Gastroesophageal sphincter (tissue), 4 donors: ENCODE measurements around the gene PLIN1. TPM values are rescaled to one million over a fixed set of nuclear protein-coding genes. Genes with fewer than 3 reads are reported as not detected.

Experiments
- ATAC-seq: fragments of 150-250 bp; one replicate; pipeline ENCODE4 v1.9.1; 2016; ENCODE audit warnings: mild to moderate bottlenecking, moderate library complexity
- H3K27ac ChIP-seq, 4 donors: fragments of 200-600 bp; sonication (generic) in 3 of 4; 1 replicate in 3 of 4; 2 replicates in 1 of 4; pipeline ENCODE4 v1.5.1; 2016 to 2019
- H3K27me3 ChIP-seq: fragments of 200-600 bp; sonication (generic); one replicate; pipeline ENCODE4 v1.5.1; 2019
- H3K36me3 ChIP-seq, 2 donors: fragments of 200-600 bp; sonication (generic); one replicate each; pipeline ENCODE4 v1.5.1; 2019; ENCODE audit warnings: control low read depth in 1 of 2
- H3K4me1 ChIP-seq, 3 donors: fragments of 200-600 bp; sonication (generic); 1 replicate in 2 of 3; 2 replicates in 1 of 3; pipeline ENCODE4 v1.5.1; 2016 to 2019; ENCODE audit warnings: control low read depth in 2 of 3
- H3K4me3 ChIP-seq, 2 donors: fragments of 200-600 bp; sonication (generic); one replicate each; pipeline ENCODE4 v1.5.1; 2019; ENCODE audit warnings: mild to moderate bottlenecking in 1 of 2, moderate library complexity in 1 of 2
- H3K9me3 ChIP-seq, 3 donors: fragments of 200-600 bp; sonication (generic); one replicate each; pipeline ENCODE4 v1.5.1; 2017 to 2019; ENCODE audit warnings: control low read depth in 2 of 3
- EP300 ChIP-seq: sonication (generic); formaldehyde crosslinking; IDR thresholded peaks from one replicate; pipeline ENCODE4 v1.6.1; 2017; ENCODE audit warnings: antibody characterized with exemption, mild to moderate bottlenecking
- POLR2A ChIP-seq, 2 donors: fragments of 450-650 bp; IDR thresholded peaks; one replicate each; pipeline ENCODE4 v1.6.1; 2017; ENCODE audit warnings: antibody characterized with exemption in 2 of 2, mild to moderate bottlenecking in 2 of 2, moderate library complexity in 1 of 2
- POLR2AphosphoS5 ChIP-seq: sonication (generic); formaldehyde crosslinking; IDR thresholded peaks from one replicate; pipeline ENCODE4 v1.6.1; 2017; ENCODE audit warnings: antibody characterized with exemption
- WGBS, 2 donors: methylation state at CpG; one replicate each; pipeline ENCODE4 v1.1.5; 2018; ENCODE audit warnings: low coverage in 1 of 2; 5-methylcytosine and 5-hydroxymethylcytosine counted together
- total RNA-seq, 4 donors: library from RNA; depleted of rRNA; stranded (reverse); fragments of >200 nt; gene quantifications; one replicate each; pipeline ENCODE4 v1.1.0, GENCODE V29; 2016
- TF ChIP-seq, protein P1 (sequence below), 4 experiments: fragments of 200-600 bp in 2 of 4; fragments of 450-650 bp in 2 of 4; sonication (generic) in 1 of 4; IDR thresholded peaks; one replicate each; pipeline ENCODE4 v1.5.1; 2017 to 2019; ENCODE audit warnings: antibody characterized with exemption in 4 of 4, mild to moderate bottlenecking in 2 of 4, moderate library complexity in 2 of 4

PLIN1 gene
- total RNA-seq, 4 donors from 2014 or later, result 1.2 to 22.2 (median 2.5) TPM

DNA sequence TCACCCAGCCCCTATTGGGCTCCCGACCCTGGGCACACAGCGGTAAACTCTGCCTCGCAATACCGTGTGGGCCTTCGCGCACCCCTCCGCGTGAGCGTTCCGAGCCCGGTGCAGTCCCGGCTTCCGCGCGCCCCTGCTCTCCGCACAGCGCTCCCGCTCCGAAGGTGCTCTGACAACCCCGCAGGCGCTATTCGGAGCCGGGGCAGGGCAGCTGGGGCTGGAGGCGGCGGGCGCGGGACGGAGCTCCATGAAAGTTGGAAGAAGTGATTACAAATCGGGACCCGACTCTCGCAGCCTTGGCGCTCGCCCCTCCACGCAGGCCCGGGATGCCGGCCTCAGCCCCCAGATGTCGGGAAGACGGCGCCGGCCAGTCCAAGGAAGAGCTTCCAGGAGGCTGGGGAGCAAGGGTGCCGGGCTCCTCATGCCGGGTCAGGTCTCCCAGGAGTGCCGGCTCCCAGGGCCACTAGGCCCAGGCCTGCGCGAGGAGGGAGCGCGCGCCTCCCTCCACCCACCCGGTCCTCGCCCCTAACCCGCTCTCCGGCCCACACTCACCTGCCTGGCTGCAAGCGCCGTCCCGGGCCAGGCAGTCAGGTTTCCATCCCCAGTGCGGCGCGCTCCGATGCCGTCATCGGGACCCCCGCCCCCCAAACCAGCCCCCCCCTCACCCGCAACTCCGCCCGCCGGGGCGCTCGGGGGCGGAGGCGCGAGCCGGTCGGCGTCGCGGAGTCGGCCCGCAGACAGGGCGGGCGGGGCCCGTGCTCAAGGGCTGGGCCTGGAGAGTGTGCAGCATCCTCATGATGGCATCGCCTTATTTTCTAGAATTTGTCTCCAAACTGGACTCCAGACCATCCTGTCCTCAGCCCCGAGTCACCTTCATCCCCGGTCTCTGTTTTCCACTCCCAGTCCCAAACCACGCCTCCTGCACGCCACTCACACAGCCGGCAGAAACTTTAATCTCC lies 24.0 kb downstream of the PLIN1 start, which contains the start of gene KIF7:
Gene KIF7, minus strand, starts transcription at position 621 of the 959 bp plus-strand sequence. CDS start 2,537 bp downstream, outside the sequence.
- no peaks in the 10 kb centered on the region for H3K27me3 ChIP-seq
- TF ChIP-seq POLR2AphosphoS5 (peak; percentile 33), EP300 (no peak), POLR2A (IDR thresholded peaks at IDR 0.05) (no peak)
- H3K36me3 ChIP-seq, result peaks cover 0 to 13% of the 10 kb centered on the region in 2 donors
- ATAC-seq, result peak; percentile 84
- H3K4me3 ChIP-seq, result peak within 1 kb of the TSS; percentile 83
- peak within 1 kb of the TSS; percentile 14 to 88 (median 80) for H3K27ac ChIP-seq
- H3K4me1 ChIP-seq, result peaks cover 0 to 33% (median 0%) of the 10 kb centered on the region in 3 donors
- 3 to 12% methylated on average over 6 to 19 of the region's 87 CpGs for WGBS, 2 donors
- no peaks in the 10 kb centered on the region for H3K9me3 ChIP-seq

DNA sequence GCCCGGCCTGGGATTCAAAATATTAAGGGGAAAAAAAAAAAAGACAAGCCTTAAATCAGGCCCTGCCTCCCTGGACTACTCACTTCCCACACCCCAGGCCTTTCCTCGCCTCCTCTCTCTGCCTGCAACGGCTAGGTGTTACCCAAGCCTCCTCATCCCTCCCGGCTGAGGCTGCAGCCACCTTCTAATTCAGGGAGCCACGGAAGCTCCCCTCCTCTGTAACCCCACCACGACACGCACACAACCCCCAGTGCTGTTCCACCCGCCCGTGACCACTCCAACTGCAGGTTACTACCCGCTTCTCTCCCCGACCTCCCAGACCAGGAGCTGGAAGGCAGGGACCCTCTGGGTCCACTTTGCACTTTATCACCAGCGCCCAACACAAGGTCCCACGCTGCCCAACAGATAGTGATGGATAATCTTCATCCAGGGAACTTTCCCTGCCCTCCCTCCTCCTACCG lies 24.8 kb downstream of the PLIN1 start:
- WGBS, 2 donors, result 0 to 28% methylated on average over 1 to 7 of the region's 14 CpGs
- Histone ChIP-seq H3K9me3 (no peaks in the 10 kb centered on the region), H3K36me3 (peaks cover 0 to 19% of the 10 kb centered on the region in 2 donors), H3K27ac (peak overlapping the region in 3 of 4 donors; percentile 79 to 88 (median 82)), H3K4me3 (peak overlapping the region; percentile 83), H3K4me1 (peaks cover 0 to 33% (median 0%) of the 10 kb centered on the region in 3 donors), H3K27me3 (no peaks in the 10 kb centered on the region)
- ATAC-seq, result no peak
- TF ChIP-seq POLR2A (IDR thresholded peaks at IDR 0.05) (no peak), POLR2AphosphoS5 (no peak), EP300 (no peak)
- TF ChIP-seq, protein P1, sequence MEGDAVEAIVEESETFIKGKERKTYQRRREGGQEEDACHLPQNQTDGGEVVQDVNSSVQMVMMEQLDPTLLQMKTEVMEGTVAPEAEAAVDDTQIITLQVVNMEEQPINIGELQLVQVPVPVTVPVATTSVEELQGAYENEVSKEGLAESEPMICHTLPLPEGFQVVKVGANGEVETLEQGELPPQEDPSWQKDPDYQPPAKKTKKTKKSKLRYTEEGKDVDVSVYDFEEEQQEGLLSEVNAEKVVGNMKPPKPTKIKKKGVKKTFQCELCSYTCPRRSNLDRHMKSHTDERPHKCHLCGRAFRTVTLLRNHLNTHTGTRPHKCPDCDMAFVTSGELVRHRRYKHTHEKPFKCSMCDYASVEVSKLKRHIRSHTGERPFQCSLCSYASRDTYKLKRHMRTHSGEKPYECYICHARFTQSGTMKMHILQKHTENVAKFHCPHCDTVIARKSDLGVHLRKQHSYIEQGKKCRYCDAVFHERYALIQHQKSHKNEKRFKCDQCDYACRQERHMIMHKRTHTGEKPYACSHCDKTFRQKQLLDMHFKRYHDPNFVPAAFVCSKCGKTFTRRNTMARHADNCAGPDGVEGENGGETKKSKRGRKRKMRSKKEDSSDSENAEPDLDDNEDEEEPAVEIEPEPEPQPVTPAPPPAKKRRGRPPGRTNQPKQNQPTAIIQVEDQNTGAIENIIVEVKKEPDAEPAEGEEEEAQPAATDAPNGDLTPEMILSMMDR (IDR thresholded peaks at IDR 0.05), result no peak

DNA sequence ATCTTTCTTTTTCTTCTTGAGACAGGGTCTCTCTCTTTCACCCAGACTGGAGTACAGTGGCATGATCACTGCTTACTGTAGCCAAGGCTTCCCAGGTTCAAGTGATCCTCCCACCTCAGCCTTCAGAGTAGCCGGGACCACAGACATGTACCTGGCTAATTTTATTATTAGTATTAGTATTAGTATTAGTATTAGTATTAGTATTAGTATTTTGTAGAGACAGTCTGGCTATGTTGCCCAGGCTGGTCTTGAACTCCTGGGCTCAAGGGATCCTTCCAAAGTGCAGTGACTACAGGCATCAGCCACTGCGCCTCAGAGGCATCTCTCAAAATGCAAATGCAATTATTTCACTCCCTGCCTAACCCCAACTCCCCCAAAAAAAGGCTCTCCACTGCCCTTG lies 25.6 kb downstream of the PLIN1 start:
- WGBS, 2 donors, result 100% methylated on average over 1 to 2 of the region's 2 CpGs
- peaks cover 0 to 33% (median 0%) of the 10 kb centered on the region in 3 donors for H3K4me1 ChIP-seq
- ATAC-seq, result no peak
- H3K27ac ChIP-seq, result no peak overlapping the region
- TF ChIP-seq, protein P1 (IDR thresholded peaks at IDR 0.05), result no peak
- TF ChIP-seq POLR2A (IDR thresholded peaks at IDR 0.05), result no peak
- no peak for TF ChIP-seq POLR2AphosphoS5
- TF ChIP-seq EP300, result no peak
- H3K4me3 ChIP-seq, result no peak overlapping the region
- H3K27me3 ChIP-seq, result no peaks in the 10 kb centered on the region
- no peaks in the 10 kb centered on the region for H3K9me3 ChIP-seq
- peaks cover 0 to 26% of the 10 kb centered on the region in 2 donors for H3K36me3 ChIP-seq

DNA sequence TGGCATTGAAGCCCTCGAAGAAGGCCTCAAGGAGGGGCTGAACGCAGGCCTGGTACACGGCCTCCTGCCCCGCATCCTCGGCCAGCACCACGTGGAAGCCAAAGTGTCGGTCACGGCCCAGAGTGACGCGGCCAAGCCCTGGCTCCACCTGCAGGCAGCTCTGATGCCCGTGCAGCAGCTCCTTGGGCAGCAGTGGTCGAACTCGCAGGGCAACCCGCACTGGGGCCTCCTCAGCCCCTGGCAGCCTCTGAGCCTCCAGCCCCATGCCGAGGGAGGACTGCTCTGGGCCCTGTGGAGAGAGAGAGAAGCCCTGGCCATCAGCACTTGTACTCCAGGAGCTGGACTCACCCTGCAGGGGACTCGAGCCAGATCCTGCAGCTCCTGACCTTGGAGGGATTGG lies 26.5 kb downstream of the PLIN1 start:
- WGBS, 2 donors, result no CpG with 5 or more reads among the region's 16 CpGs
- ATAC-seq, result no peak
- Histone ChIP-seq H3K4me3 (no peak overlapping the region), H3K36me3 (peaks cover 0 to 28% of the 10 kb centered on the region in 2 donors), H3K27ac (no peak overlapping the region), H3K9me3 (no peaks in the 10 kb centered on the region), H3K27me3 (no peaks in the 10 kb centered on the region), H3K4me1 (peaks cover 0 to 33% (median 0%) of the 10 kb centered on the region in 3 donors)
- TF ChIP-seq EP300 (no peak), POLR2AphosphoS5 (no peak), POLR2A (IDR thresholded peaks at IDR 0.05) (no peak)
- TF ChIP-seq, protein P1 (IDR thresholded peaks at IDR 0.05), result no peak

DNA sequence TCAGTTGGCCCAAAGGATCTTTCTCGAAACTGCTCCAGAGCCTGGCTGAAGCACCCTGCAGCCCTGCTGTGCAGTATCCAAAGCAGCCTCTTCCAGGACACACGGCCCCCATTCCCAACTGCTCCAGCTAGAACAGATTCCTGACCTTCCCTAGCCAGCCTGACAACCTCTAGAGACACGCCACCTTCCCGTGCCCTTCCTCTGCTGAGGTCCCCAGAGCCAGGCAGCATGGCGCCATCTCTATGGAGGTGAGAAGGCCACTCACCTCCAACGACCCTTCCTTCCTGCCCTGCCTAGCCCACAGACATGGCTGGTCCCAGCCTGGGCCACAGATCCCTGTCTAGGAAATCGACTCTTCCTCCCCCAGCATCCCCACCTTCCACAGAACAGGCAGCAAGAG lies 27.0 kb downstream of the PLIN1 start:
- WGBS, 2 donors, result no CpG with 5 or more reads among the region's 7 CpGs
- H3K9me3 ChIP-seq, result no peaks in the 10 kb centered on the region
- peaks cover 0 to 28% of the 10 kb centered on the region in 2 donors for H3K36me3 ChIP-seq
- no peaks in the 10 kb centered on the region for H3K27me3 ChIP-seq
- peaks cover 0 to 38% (median 0%) of the 10 kb centered on the region in 3 donors for H3K4me1 ChIP-seq
- H3K4me3 ChIP-seq, result no peak overlapping the region
- H3K27ac ChIP-seq, result no peak overlapping the region
- no peak for ATAC-seq
- TF ChIP-seq POLR2A (IDR thresholded peaks at IDR 0.05) (no peak), EP300 (no peak), POLR2AphosphoS5 (no peak)
- TF ChIP-seq, protein P1 (IDR thresholded peaks at IDR 0.05), result no peak
